Panc1 (cell line): Measurements from ENCODE around the gene PARM1. TPM values are rescaled to one million over a fixed set of nuclear protein-coding genes. Genes with fewer than 3 reads are reported as not detected.

ENCODE experiments used
- ATAC-seq: fragments of 200-7000 bp; cut with Tn5 transposase; 2 replicates; pipeline ENCODE4 v1.9.1; 2020; ENCODE audit warnings: mild to moderate bottlenecking, moderate library complexity
- BruUV-seq: library from RNA; stranded (reverse); fragments of 400-500 nt; replicated peaks from 2 replicates; lab custom pipeline; 2021; lab: Mats Ljungman, UMichigan
- CTCF ChIA-PET: fragments of 300-600 bp; sonication (Branson Sonifier 250); formaldehyde crosslinking; loops from one replicate; lab custom pipeline; 2022; ENCODE audit warnings: antibody characterized with exemption; lab: Charles Lee
- POLR2A ChIA-PET: fragments of 300-600 bp; sonication (Branson Sonifier 250); formaldehyde crosslinking; loops from one replicate; lab custom pipeline; 2022; ENCODE audit warnings: antibody characterized with exemption; lab: Charles Lee
- DNase-seq: peaks from one replicate; pipeline ENCODE4 v3.0.0-alpha.2; 2010; ENCODE audit warnings: low read depth, low spot score
- H3K27ac ChIP-seq: 2 replicates; pipeline ENCODE4 v1.5.1; 2011; ENCODE audit warnings: mild to moderate bottlenecking, low read length, inconsistent platforms
- H3K27me3 ChIP-seq: fragments of 200-500 bp; sonication (Bioruptor generic); 2 replicates; pipeline ENCODE4 v1.6.0; 2014; ENCODE audit warnings: low read length, inconsistent platforms; ENCODE audit not compliant: control insufficient read depth, insufficient read depth
- H3K36me3 ChIP-seq: fragments of 200-500 bp; sonication (Bioruptor generic); 2 replicates; pipeline ENCODE4 v1.5.1; 2014; ENCODE audit warnings: inconsistent platforms, mild to moderate bottlenecking, low read length, moderate library complexity; ENCODE audit not compliant: control insufficient read depth, insufficient read depth
- H3K4me1 ChIP-seq: 2 replicates; pipeline ENCODE4 v1.5.1; 2011; ENCODE audit warnings: inconsistent platforms, mild to moderate bottlenecking, low read length, moderate library complexity; ENCODE audit not compliant: control insufficient read depth, insufficient read depth
- H3K4me3 ChIP-seq, 2 experiments: 2 replicates each; pipeline ENCODE4 v1.5.1; 2011 to 2012; ENCODE audit warnings: low read depth in 2 of 2, low read length in 2 of 2, mild to moderate bottlenecking in 2 of 2, inconsistent platforms in 1 of 2, moderate library complexity in 1 of 2
- H3K9me3 ChIP-seq: fragments of 200-500 bp; sonication (Bioruptor generic); 2 replicates; pipeline ENCODE4 v1.5.1; 2014; ENCODE audit warnings: low read depth, mild to moderate bottlenecking, inconsistent platforms, low read length, moderate library complexity; ENCODE audit not compliant: control insufficient read depth, insufficient read depth
- POLR2AphosphoS5 ChIP-seq: IDR thresholded peaks from 2 replicates; pipeline ENCODE4 v1.6.1; 2012; ENCODE audit warnings: mild to moderate bottlenecking, low read depth, low read length, moderate library complexity
- SIN3A ChIP-seq: IDR thresholded peaks from 2 replicates; pipeline ENCODE4 v1.6.1; 2012; ENCODE audit warnings: low read depth, mild to moderate bottlenecking, low read length, moderate library complexity, borderline replicate concordance; ENCODE audit not compliant: insufficient read depth
- TCF7L2 ChIP-seq: IDR thresholded peaks from 2 replicates; pipeline ENCODE4 v1.6.1; 2011; ENCODE audit warnings: mild to moderate bottlenecking, low read depth, low read length, inconsistent platforms
- in situ Hi-C: cut with HindIII; loops from 2 replicates; pipeline ENCODE4 v1.10.0; 2016; ENCODE audit warnings: low sequenced_read_pairs, low pct_unique_long_range_greater_than_20kb
- intact Hi-C: fragments of 100-400 bp; cut with micrococcal nuclease; formaldehyde crosslinking; loops from one replicate; pipeline ENCODE4 v1.10.0; 2022; ENCODE audit not compliant: unreplicated experiment
- total RNA-seq: library from RNA; stranded (reverse); gene quantifications from one replicate; pipeline ENCODE4 v1.2.1, GENCODE V29; 2021; ENCODE audit not compliant: unreplicated experiment
- TF ChIP-seq, protein P1 (sequence below): fragments of 450-650 bp; IDR thresholded peaks from 2 replicates; pipeline ENCODE4 v1.5.1; 2017; ENCODE audit warnings: mild to moderate bottlenecking
- TF ChIP-seq, protein P2 (sequence below), 2 experiments: IDR thresholded peaks; 2 replicates each; pipeline ENCODE4 v1.6.1; 2011 to 2012; ENCODE audit warnings: low read depth in 2 of 2, control low read depth in 1 of 2, low read length in 1 of 2, mild to moderate bottlenecking in 1 of 2, moderate library complexity in 1 of 2; ENCODE audit not compliant: insufficient read depth in 1 of 2

Gene PARM1
- total RNA-seq, 1 experiment from 2014 or later: 0.21 TPM

DNA sequence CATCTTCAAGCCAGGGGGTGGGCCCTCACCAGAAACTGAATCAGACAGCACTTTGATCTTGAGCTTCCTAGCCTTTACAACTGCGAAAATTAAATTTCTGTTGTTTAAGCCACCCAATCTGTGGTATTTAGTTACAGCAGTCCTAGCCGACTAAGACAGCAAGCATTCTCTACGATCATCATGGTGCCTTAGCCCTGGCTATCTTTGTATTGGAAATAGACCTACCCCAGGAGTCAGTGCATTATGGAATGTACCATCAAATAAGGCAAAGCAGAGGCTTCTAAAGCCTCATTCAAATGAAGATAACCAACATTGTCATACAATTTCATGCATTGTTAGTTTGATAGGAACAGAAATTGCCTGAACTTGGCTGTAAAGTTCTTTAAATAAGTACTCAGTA lies 75.0 kb downstream of the PARM1 start:
- Histone ChIP-seq H3K36me3 (no peaks in the 10 kb centered on the region), H3K4me3 (no peak overlapping the region), H3K27ac (no peak overlapping the region), H3K27me3 (no peaks in the 10 kb centered on the region), H3K9me3 (no peaks in the 10 kb centered on the region), H3K4me1 (no peaks in the 10 kb centered on the region)
- CTCF ChIA-PET: no interaction called here
- POLR2A ChIA-PET: no interaction called here
- no peak for ATAC-seq
- TF ChIP-seq, protein P1, sequence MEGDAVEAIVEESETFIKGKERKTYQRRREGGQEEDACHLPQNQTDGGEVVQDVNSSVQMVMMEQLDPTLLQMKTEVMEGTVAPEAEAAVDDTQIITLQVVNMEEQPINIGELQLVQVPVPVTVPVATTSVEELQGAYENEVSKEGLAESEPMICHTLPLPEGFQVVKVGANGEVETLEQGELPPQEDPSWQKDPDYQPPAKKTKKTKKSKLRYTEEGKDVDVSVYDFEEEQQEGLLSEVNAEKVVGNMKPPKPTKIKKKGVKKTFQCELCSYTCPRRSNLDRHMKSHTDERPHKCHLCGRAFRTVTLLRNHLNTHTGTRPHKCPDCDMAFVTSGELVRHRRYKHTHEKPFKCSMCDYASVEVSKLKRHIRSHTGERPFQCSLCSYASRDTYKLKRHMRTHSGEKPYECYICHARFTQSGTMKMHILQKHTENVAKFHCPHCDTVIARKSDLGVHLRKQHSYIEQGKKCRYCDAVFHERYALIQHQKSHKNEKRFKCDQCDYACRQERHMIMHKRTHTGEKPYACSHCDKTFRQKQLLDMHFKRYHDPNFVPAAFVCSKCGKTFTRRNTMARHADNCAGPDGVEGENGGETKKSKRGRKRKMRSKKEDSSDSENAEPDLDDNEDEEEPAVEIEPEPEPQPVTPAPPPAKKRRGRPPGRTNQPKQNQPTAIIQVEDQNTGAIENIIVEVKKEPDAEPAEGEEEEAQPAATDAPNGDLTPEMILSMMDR: no peak
- TF ChIP-seq SIN3A (no peak), TCF7L2 (no peak), POLR2AphosphoS5 (no peak)
- TF ChIP-seq, protein P2, sequence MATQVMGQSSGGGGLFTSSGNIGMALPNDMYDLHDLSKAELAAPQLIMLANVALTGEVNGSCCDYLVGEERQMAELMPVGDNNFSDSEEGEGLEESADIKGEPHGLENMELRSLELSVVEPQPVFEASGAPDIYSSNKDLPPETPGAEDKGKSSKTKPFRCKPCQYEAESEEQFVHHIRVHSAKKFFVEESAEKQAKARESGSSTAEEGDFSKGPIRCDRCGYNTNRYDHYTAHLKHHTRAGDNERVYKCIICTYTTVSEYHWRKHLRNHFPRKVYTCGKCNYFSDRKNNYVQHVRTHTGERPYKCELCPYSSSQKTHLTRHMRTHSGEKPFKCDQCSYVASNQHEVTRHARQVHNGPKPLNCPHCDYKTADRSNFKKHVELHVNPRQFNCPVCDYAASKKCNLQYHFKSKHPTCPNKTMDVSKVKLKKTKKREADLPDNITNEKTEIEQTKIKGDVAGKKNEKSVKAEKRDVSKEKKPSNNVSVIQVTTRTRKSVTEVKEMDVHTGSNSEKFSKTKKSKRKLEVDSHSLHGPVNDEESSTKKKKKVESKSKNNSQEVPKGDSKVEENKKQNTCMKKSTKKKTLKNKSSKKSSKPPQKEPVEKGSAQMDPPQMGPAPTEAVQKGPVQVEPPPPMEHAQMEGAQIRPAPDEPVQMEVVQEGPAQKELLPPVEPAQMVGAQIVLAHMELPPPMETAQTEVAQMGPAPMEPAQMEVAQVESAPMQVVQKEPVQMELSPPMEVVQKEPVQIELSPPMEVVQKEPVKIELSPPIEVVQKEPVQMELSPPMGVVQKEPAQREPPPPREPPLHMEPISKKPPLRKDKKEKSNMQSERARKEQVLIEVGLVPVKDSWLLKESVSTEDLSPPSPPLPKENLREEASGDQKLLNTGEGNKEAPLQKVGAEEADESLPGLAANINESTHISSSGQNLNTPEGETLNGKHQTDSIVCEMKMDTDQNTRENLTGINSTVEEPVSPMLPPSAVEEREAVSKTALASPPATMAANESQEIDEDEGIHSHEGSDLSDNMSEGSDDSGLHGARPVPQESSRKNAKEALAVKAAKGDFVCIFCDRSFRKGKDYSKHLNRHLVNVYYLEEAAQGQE (IDR thresholded peaks at IDR 0.05; ENCODE audit: insufficient read depth in 1 of 2, low read depth in 2 of 2, low read length in 1 of 2): no peak
- BruUV-seq: no TSS peak
- intact Hi-C loops (no loop called here), in situ Hi-C loops (no loop called here)
- no peak for DNase-seq

DNA sequence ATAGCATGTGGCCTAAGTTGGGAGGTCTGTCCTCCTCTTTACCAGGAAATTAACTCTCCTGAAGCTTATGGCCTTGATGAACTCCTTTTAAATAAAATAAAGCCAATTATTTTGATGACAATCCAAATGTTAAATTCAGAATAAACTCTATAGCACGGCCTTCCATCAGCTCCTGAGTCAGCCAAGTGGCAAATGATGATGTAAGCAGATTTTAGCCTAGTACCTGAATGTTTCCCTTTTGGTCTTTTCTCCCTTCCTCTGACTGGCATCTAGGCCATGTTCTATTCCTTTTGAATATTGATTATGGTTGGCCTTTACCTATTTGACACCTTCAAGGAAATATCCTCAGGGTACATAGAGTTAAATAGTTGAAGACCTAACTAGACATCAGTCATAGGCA lies 76.2 kb downstream of the PARM1 start:
- BruUV-seq: no TSS peak
- ChIA-PET CTCF (no interaction called here), POLR2A (no interaction called here)
- no peak overlapping the region for H3K27ac ChIP-seq
- H3K36me3 ChIP-seq: no peaks in the 10 kb centered on the region
- no peak overlapping the region for H3K4me3 ChIP-seq
- H3K4me1 ChIP-seq: no peaks in the 10 kb centered on the region
- DNase-seq (no peak), ATAC-seq (no peak)
- H3K9me3 ChIP-seq: no peaks in the 10 kb centered on the region
- in situ Hi-C loops: no loop called here
- TF ChIP-seq POLR2AphosphoS5 (no peak), TCF7L2 (no peak), SIN3A (no peak)
- TF ChIP-seq, protein P2 (IDR thresholded peaks at IDR 0.05; ENCODE audit: insufficient read depth in 1 of 2, low read depth in 2 of 2, low read length in 1 of 2): no peak
- TF ChIP-seq, protein P1: no peak
- no peaks in the 10 kb centered on the region for H3K27me3 ChIP-seq
- intact Hi-C loops: no loop called here
